ENCODE measurements around the gene DUSP10.

Gene DUSP10

GRCh38 chr1:221706876-221707582 lies 34.9 kb downstream of the DUSP10 start:
- no peak for TF ChIP-seq POU6F1 (CRISPR knock-in tag; IDR thresholded peaks at IDR 0.05; ENCODE audit: borderline replicate concordance, low read depth)
- no peak for TF ChIP-seq RARB (CRISPR knock-in tag; IDR thresholded peaks at IDR 0.05)
- no peak for TF ChIP-seq SNAI2 (CRISPR knock-in tag; IDR thresholded peaks at IDR 0.05)
- TF ChIP-seq ISL1 (CRISPR knock-in tag; IDR thresholded peaks at IDR 0.05): no peak
- TF ChIP-seq PPARA (CRISPR knock-in tag; IDR thresholded peaks at IDR 0.05; ENCODE audit: borderline replicate concordance): no peak
- TF ChIP-seq BACH2 (CRISPR knock-in tag; IDR thresholded peaks at IDR 0.05; ENCODE audit: borderline replicate concordance): no peak

GRCh38 chr1:221706191-221706590 lies 35.7 kb downstream of the DUSP10 start:
- TF ChIP-seq PPARA (CRISPR knock-in tag; IDR thresholded peaks at IDR 0.05; ENCODE audit: borderline replicate concordance) (no peak), ARNTL (CRISPR knock-in tag; IDR thresholded peaks at IDR 0.05; ENCODE audit: borderline replicate concordance, low read depth) (no peak), ZFP30 (CRISPR knock-in tag; IDR thresholded peaks at IDR 0.05) (no peak), ZC3H10 (CRISPR knock-in tag; IDR thresholded peaks at IDR 0.05) (no peak), SNAI2 (CRISPR knock-in tag; IDR thresholded peaks at IDR 0.05) (no peak), POU6F1 (CRISPR knock-in tag; IDR thresholded peaks at IDR 0.05; ENCODE audit: borderline replicate concordance, low read depth) (no peak)
- no peak for ATAC-seq

More at GRCh38 chr1:221706876-221707582, 34.9 kb downstream of the DUSP10 start:
- no peak for ATAC-seq

GRCh38 chr1:221704306-221704705 lies 37.6 kb downstream of the DUSP10 start:
- ATAC-seq: no peak
- no peak for TF ChIP-seq PATZ1 (CRISPR knock-in tag; IDR thresholded peaks at IDR 0.05; ENCODE audit: borderline replicate concordance)
- no peak for TF ChIP-seq ZFP3 (CRISPR knock-in tag; IDR thresholded peaks at IDR 0.05)
- no peak for TF ChIP-seq ZNF70 (CRISPR knock-in tag; IDR thresholded peaks at IDR 0.05)
- TF ChIP-seq GLIS3 (CRISPR knock-in tag; IDR thresholded peaks at IDR 0.05): no peak
- no peak for TF ChIP-seq RARB (CRISPR knock-in tag; IDR thresholded peaks at IDR 0.05)

GRCh38 chr1:221701570-221702186 lies 40.2 kb downstream of the DUSP10 start:
- ATAC-seq: no peak

GRCh38 chr1:221700948-221701347 lies 40.9 kb downstream of the DUSP10 start:
- TF ChIP-seq BACH2 (CRISPR knock-in tag; IDR thresholded peaks at IDR 0.05; ENCODE audit: borderline replicate concordance): no peak
- no peak for ATAC-seq

More at GRCh38 chr1:221701570-221702186, 40.2 kb downstream of the DUSP10 start:
- TF ChIP-seq ZFP30 (CRISPR knock-in tag; IDR thresholded peaks at IDR 0.05): no peak

GRCh38 chr1:221700536-221700935 lies 41.4 kb downstream of the DUSP10 start:
- no peak for TF ChIP-seq BACH2 (CRISPR knock-in tag; IDR thresholded peaks at IDR 0.05; ENCODE audit: borderline replicate concordance)
- TF ChIP-seq OSR1 (CRISPR knock-in tag; IDR thresholded peaks at IDR 0.05): no peak
- no peak for TF ChIP-seq ZFP30 (CRISPR knock-in tag; IDR thresholded peaks at IDR 0.05)
- no peak for TF ChIP-seq PATZ1 (CRISPR knock-in tag; IDR thresholded peaks at IDR 0.05; ENCODE audit: borderline replicate concordance)
- no peak for TF ChIP-seq ZNF70 (CRISPR knock-in tag; IDR thresholded peaks at IDR 0.05)
- TF ChIP-seq PPARA (CRISPR knock-in tag; IDR thresholded peaks at IDR 0.05; ENCODE audit: borderline replicate concordance): no peak
- no peak for ATAC-seq

Measured in SK-N-SH treated with all-trans-retinoic acid at 6 μM for 48 hours (cell line).